COR-L47 (cell line): ENCODE results near the gene LARP4B.

Experiments used
- DNase-seq: peaks from one replicate; lab custom pipeline; 2025; lab: John Stamatoyannopoulos, UW

The LARP4B gene

DNA sequence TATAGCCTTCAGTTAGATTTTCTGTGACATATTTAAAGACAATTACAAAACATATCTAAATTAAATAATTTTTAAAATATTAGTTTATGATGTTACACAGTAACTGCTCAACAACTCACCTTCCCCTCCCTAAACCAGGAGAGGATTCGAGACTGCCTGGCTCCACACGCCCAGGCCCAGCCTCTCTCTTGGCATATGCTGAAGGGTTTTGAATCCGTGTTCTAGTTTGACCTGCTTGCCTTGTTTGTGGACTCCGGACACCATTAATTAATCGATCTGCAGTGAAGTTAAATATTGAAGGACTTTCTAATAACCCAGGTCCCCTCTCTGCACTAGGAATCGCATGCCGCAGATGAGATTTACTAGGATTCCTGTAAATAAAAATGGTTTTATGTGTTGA, 106.6 kb downstream of the LARP4B start:
- DNase-seq: no peak

DNA sequence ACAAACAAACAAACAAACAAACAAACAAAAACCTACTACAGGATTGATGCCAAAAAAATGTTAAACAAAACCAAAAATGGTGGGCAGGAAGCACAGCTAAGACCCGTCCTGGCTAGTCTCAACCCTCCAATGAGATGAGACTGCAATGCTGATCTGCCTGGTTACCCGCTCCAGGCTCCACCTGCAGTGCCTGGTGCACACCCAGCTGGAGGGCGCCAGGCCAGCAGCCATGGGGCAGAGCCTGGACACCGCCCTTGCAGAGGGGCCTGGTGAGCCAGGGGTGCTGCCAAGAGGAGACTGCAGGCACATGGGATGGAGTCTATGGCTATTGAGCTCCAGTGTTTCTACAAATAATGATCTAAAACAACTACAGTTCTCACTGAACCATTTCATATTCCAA, 107.0 kb downstream of the LARP4B start:
- DNase-seq: no peak

GRCh38 chr10:822661-823367, 108.7 kb downstream of the LARP4B start:
- no peak for DNase-seq

DNA sequence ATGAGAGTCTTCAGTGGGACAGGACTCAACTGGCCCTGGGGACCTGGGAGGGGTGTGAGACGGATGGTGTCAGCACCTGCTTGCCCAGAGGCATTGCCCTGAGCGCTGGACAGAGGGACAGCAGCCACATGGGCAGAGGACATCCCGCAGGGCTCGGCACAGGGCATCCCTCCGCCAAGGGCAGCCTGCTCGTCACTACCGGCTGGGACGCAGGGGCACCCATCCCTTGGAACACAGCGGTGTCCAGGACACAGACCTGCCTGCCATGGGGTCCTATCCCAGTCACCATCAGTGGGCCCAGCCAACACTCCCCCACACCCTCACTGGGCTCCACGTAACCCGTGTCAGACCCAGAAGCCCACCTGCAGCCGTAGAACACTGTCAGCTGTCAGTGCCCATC, 109.3 kb downstream of the LARP4B start:
- DNase-seq: no peak

DNA sequence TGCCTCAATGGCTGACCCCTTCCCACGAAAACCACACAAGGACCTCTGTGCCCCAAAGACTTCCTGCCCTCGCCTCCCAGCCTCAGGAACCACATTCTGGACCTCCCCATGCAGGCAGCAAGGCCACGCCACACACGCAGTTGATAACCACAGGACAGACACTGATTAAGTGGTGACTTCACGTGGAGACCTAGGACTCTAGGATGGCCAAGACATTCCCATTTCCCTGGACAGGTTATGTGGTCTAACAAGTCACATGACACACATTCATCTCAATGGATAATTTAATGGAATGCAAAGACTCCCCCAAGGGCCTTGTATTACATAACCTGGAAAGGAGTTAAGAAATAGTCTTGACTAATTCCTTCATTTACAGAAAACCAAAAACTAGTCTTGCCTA, 110.2 kb downstream of the LARP4B start:
- no peak for DNase-seq

DNA sequence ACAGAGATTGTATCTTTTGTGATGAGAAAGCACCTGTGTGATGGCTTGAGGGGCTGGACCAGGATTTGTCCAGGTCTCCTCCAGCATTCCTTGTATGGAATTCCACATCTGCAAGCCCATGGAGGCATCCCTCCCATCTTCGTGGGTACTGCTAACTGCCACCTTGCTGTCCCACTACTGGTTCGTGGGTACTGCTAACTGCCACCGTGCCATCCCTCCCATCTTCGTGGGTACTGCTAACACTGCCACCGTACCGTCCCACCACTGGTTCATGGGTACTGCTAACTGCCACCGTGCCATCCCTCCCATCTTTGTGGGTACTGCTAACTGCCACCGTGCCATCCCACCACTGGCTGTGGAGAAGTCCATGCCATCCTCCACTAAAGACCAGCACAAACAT, 111.7 kb downstream of the LARP4B start:
- DNase-seq: no peak

- no peak for DNase-seq
Observed at GRCh38 chr10:819326-819725, 112.2 kb downstream of the LARP4B start.

- DNase-seq: no peak
Observed at GRCh38 chr10:818526-819220, 112.8 kb downstream of the LARP4B start.

- no peak for DNase-seq
Observed at GRCh38 chr10:818010-818409, 113.5 kb downstream of the LARP4B start.

- no peak for DNase-seq
Observed at GRCh38 chr10:817371-817770, 114.1 kb downstream of the LARP4B start.

GRCh38 chr10:816958-817357, 114.5 kb downstream of the LARP4B start:
- DNase-seq: no peak

- DNase-seq: no peak
Observed at GRCh38 chr10:816091-816477, 115.4 kb downstream of the LARP4B start.

- no peak for DNase-seq
Observed at GRCh38 chr10:815338-816090, 116.0 kb downstream of the LARP4B start.

GRCh38 chr10:814536-815302, 116.8 kb downstream of the LARP4B start:
- no peak for DNase-seq

DNA sequence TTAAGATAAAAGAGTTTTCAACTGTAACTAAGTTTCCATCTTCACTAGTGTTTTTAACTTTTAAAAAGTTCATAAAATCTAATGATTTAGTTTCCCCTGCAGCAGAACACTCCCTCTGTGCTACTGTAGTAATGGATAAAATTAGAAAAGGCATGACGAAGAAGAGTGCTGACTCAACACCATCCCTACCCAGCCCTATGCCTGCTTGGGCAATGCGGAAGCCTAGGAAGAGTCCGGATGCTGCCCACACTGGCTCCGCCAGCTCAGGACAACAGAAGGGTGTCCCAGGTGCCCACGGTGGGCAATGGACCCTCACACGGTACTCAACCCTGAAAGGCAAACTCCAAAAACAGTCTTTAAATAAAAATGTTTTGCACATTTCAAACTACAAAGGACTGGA, 118.2 kb downstream of the LARP4B start:
- DNase-seq: no peak

GRCh38 chr10:812787-813186, 118.7 kb downstream of the LARP4B start:
- no peak for DNase-seq

DNA sequence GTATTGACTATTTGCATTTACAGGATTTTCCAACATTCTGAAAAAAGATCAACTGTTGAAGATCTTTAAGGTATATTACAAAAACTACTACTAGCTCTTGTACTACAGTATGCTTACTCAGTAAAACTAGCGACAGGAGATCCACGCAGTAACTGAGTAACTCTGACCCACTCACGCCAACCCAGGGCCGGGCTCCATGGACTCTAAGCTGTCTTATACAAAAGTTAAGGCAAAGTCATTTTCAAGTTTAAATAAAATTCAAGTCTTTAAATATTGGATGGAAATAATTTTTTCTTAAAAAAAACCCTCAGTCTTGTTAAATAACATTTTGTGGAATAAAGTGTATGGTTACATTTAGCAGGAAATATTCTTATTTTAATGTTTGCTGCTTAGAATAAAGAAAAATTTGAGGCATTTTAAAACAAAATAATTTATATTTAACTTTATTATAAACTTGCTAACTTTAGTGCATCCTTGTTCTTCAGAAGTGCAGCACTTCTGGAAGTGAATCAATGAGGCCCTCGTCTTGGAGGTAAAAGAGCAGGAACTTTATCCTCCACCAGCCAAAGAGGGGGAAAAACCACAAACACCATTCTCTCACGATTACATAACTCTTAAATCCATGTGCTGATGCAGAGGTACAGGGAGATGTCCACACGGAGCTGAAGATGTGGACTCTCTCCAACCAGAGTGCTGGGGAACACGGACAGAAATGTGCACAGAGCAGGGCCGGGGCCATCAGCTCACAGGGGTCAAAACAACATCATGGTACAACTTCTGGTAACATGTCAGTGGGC, 119.9 kb downstream of the LARP4B start:
- no peak for DNase-seq

GRCh38 chr10:810351-810846, 121.1 kb downstream of the LARP4B start:
- peak; percentile 20 for DNase-seq

GRCh38 chr10:809671-810350, 121.7 kb downstream of the LARP4B start:
- no peak for DNase-seq

- DNase-seq: no peak
Observed at GRCh38 chr10:807958-808353, 123.5 kb downstream of the LARP4B start.
